ENCODE results near the gene TMEM74B.
A peak's percentile ranks its signal among the peaks of the same experiment; 100 is the strongest.

The TMEM74B gene

GRCh38 chr20:1189827-1190226, 5.0 kb upstream of the TMEM74B start:
- H4K20me1 ChIP-seq (ENCODE audit: insufficient read depth) = no peaks in the 10 kb centered on the region
- no peak overlapping the region for H2AFZ ChIP-seq (ENCODE audit: low read depth)
- no peak overlapping the region for H3K9ac ChIP-seq
- H3K4me1 ChIP-seq (ENCODE audit: low read depth, poor library complexity, severe bottlenecking) = peaks cover 4% of the 10 kb centered on the region
- H3K27ac ChIP-seq = no peak overlapping the region
- no peak overlapping the region for H3K4me3 ChIP-seq (IDR thresholded peaks at IDR 0.05; ENCODE audit: insufficient read depth, low read depth, low read length)
- TF ChIP-seq, protein P1, sequence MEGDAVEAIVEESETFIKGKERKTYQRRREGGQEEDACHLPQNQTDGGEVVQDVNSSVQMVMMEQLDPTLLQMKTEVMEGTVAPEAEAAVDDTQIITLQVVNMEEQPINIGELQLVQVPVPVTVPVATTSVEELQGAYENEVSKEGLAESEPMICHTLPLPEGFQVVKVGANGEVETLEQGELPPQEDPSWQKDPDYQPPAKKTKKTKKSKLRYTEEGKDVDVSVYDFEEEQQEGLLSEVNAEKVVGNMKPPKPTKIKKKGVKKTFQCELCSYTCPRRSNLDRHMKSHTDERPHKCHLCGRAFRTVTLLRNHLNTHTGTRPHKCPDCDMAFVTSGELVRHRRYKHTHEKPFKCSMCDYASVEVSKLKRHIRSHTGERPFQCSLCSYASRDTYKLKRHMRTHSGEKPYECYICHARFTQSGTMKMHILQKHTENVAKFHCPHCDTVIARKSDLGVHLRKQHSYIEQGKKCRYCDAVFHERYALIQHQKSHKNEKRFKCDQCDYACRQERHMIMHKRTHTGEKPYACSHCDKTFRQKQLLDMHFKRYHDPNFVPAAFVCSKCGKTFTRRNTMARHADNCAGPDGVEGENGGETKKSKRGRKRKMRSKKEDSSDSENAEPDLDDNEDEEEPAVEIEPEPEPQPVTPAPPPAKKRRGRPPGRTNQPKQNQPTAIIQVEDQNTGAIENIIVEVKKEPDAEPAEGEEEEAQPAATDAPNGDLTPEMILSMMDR (conservative IDR thresholded peaks at IDR 0.05; ENCODE audit: low read depth, low read length) = no peak
- H3K27me3 ChIP-seq (ENCODE audit: insufficient read depth, low read depth) = 0 out of 2 replicates have a peak, but pooled peaks cover 2% of the 10 kb centered on the region
- H3K36me3 ChIP-seq (ENCODE audit: insufficient read depth) = no peaks in the 10 kb centered on the region
- H3K4me2 ChIP-seq = no peak overlapping the region
- no peaks in the 10 kb centered on the region for H3K79me2 ChIP-seq (ENCODE audit: insufficient read depth, low read depth)

DNA sequence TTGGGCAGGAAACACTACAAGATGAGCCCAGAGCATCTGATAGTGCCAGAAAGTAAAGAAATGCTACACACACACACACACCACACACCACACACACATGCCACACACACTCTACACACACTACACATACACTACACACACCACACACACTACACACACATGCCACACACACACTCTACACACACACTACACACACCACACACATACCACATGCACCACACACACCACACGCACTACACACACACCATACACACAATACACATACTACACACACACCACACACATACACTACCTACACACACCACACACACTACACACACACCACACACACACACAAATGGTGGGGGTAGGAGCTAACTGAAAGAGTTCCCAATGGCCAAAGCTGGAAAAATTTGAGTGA, 3.6 kb upstream of the TMEM74B start:
- TF ChIP-seq, protein P1 (conservative IDR thresholded peaks at IDR 0.05; ENCODE audit: low read depth, low read length) = no peak
- Histone ChIP-seq H3K27me3 (ENCODE audit: insufficient read depth, low read depth) (0 out of 2 replicates have a peak, but pooled peaks cover 2% of the 10 kb centered on the region), H2AFZ (ENCODE audit: low read depth) (no peak overlapping the region), H3K4me3 (IDR thresholded peaks at IDR 0.05; ENCODE audit: insufficient read depth, low read depth, low read length) (no peak overlapping the region), H3K9ac (no peak overlapping the region), H3K4me2 (no peak overlapping the region), H4K20me1 (ENCODE audit: insufficient read depth) (no peaks in the 10 kb centered on the region), H3K27ac (no peak overlapping the region), H3K79me2 (ENCODE audit: insufficient read depth, low read depth) (no peaks in the 10 kb centered on the region), H3K4me1 (ENCODE audit: low read depth, poor library complexity, severe bottlenecking) (peaks cover 4% of the 10 kb centered on the region), H3K36me3 (ENCODE audit: insufficient read depth) (no peaks in the 10 kb centered on the region)

DNA sequence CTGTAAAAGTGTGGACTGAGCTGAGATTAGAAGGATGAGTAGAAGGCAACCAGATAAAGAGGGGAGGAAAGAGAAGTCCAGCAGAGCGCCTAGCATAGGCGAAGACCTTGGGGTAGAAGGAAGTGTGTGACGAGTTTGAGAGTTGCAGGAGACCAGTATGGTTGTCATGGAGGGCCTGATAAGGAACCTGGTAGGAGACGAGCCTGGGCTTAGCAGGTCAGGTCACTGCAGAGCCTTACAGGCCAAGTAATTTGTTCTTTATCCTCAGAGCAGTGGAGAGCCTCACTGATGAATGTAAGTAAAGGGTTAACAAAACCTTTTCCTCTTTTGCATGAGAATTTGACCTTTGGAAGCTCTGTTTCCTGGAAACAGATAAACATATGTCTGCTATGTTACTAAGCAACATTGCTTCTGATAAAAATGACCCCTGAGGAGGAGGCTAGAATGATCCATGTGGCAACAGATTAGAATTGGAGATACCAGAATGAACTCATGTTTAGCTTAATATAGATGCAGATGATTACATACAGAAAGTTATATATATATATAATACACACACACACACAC, 2.9 kb upstream of the TMEM74B start:
- Histone ChIP-seq H3K27ac (no peak overlapping the region), H3K9ac (no peak overlapping the region), H3K4me3 (IDR thresholded peaks at IDR 0.05; ENCODE audit: insufficient read depth, low read depth, low read length) (no peak overlapping the region), H3K27me3 (ENCODE audit: insufficient read depth, low read depth) (0 out of 2 replicates have a peak, but pooled peaks cover 2% of the 10 kb centered on the region), H3K36me3 (ENCODE audit: insufficient read depth) (no peaks in the 10 kb centered on the region), H4K20me1 (ENCODE audit: insufficient read depth) (no peaks in the 10 kb centered on the region), H3K4me1 (ENCODE audit: low read depth, poor library complexity, severe bottlenecking) (peaks cover 4% of the 10 kb centered on the region), H3K79me2 (ENCODE audit: insufficient read depth, low read depth) (no peaks in the 10 kb centered on the region), H2AFZ (ENCODE audit: low read depth) (no peak overlapping the region), H3K4me2 (no peak overlapping the region)
- TF ChIP-seq, protein P1 (conservative IDR thresholded peaks at IDR 0.05; ENCODE audit: low read depth, low read length) = no peak

DNA sequence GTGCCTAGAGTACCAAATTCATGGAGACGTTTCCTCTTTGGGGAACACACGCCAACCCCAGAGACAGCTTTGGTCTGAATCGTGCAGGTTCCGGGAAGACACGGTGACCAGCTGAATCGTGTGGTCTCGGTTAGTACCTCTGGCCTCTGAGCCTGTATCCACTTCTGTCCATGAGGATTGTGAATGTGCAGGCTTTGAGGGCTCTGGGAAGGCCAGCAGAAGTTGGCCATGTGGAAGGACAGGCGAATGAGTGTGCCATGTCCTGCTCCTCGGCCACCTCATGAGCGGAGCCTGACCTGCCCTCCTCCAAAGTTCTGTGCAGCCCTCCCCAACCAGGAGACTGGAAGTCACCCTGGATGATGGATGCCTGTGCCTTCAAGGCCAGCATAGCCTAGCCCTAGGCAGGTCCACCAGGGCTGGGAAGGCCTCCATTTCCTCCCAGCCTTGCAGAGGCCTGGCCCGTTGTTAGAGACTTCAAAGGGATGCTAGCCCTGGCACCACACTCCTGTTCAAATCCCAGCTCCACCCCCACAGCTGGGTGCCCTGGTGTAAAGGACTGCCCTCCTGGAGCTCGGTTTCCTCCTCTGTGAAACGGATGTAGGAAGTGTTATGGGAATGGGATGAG, 1.7 kb upstream of the TMEM74B start:
- Histone ChIP-seq H3K9ac (no peak overlapping the region), H3K27ac (no peak overlapping the region), H4K20me1 (ENCODE audit: insufficient read depth) (no peaks in the 10 kb centered on the region), H2AFZ (ENCODE audit: low read depth) (no peak overlapping the region), H3K4me1 (ENCODE audit: low read depth, poor library complexity, severe bottlenecking) (peaks cover 4% of the 10 kb centered on the region), H3K4me3 (IDR thresholded peaks at IDR 0.05; ENCODE audit: insufficient read depth, low read depth, low read length) (no peak overlapping the region), H3K4me2 (peak overlapping the region; percentile 18; the same call in 1 of the 2 replicates), H3K36me3 (ENCODE audit: insufficient read depth) (no peaks in the 10 kb centered on the region), H3K27me3 (ENCODE audit: insufficient read depth, low read depth) (0 out of 2 replicates have a peak, but pooled peaks cover 2% of the 10 kb centered on the region), H3K79me2 (ENCODE audit: insufficient read depth, low read depth) (no peaks in the 10 kb centered on the region)
- TF ChIP-seq, protein P1 (conservative IDR thresholded peaks at IDR 0.05; ENCODE audit: low read depth, low read length) = no peak

Measured in KMS-11 (cell line).